Natural killer cell (primary cell): ENCODE data around the gene PIK3C3. TPM values are rescaled to one million over a fixed set of nuclear protein-coding genes. Genes with fewer than 3 reads are reported as not detected.
A peak's percentile ranks its signal among the peaks of the same experiment; 100 is the strongest.

Experiments used
- ATAC-seq, 3 donors: fragments of 150-1000 bp in 2 of 3; fragments of 200-7000 bp in 1 of 3; cut with Tn5 transposase; 1 replicate in 1 of 3; 2 replicates in 2 of 3; pipeline ENCODE4 v1.10.0; 2021; ENCODE audit warnings: mild to moderate bottlenecking in 2 of 3, moderate library complexity in 2 of 3
- DNase-seq, 2 donors: peaks; one replicate each; pipeline versions ENCODE4 v3.0.0 to v3.0.0-alpha.2; 2013 to 2021; ENCODE audit warnings: mixed read lengths in 1 of 2
- H3K27ac ChIP-seq: one replicate; pipeline ENCODE4 v1.5.1; 2013; ENCODE audit warnings: mild to moderate bottlenecking, low read length
- H3K27me3 ChIP-seq: one replicate; pipeline ENCODE4 v1.6.1; 2013; ENCODE audit warnings: low read length; ENCODE audit not compliant: control insufficient read depth, insufficient read depth
- H3K36me3 ChIP-seq: one replicate; pipeline ENCODE4 v1.6.1; 2013; ENCODE audit warnings: low read length; ENCODE audit not compliant: control insufficient read depth, insufficient read depth
- H3K4me1 ChIP-seq: one replicate; pipeline ENCODE4 v1.6.1; 2013; ENCODE audit warnings: low read length; ENCODE audit not compliant: control insufficient read depth, insufficient read depth
- H3K4me3 ChIP-seq: one replicate; pipeline ENCODE4 v1.5.1; 2013; ENCODE audit warnings: low read length
- H3K9me3 ChIP-seq: one replicate; pipeline ENCODE4 v1.6.1; 2013; ENCODE audit warnings: low read length; ENCODE audit not compliant: control insufficient read depth, insufficient read depth
- H3K27ac Mint-ChIP-seq, 2 donors: one replicate each; pipeline ENCODE4 v1.8.0; 2022; ENCODE audit warnings: mild to moderate bottlenecking in 2 of 2, mixed read lengths in 2 of 2, moderate library complexity in 1 of 2
- H3K27me3 Mint-ChIP-seq, 2 donors: one replicate each; pipeline ENCODE4 v1.8.0; 2022; ENCODE audit warnings: low read depth in 2 of 2, mixed read lengths in 2 of 2
- H3K36me3 Mint-ChIP-seq: one replicate; pipeline ENCODE4 v1.8.0; 2022; ENCODE audit warnings: mixed read lengths
- H3K4me1 Mint-ChIP-seq, 2 donors: one replicate each; pipeline ENCODE4 v1.8.0; 2022; ENCODE audit warnings: mixed read lengths in 2 of 2
- H3K4me3 Mint-ChIP-seq: one replicate; pipeline ENCODE4 v1.8.0; 2022; ENCODE audit warnings: mild to moderate bottlenecking, moderate library complexity, mixed read lengths
- H3K9me3 Mint-ChIP-seq, 2 donors: one replicate each; pipeline ENCODE4 v1.8.0; 2022; ENCODE audit warnings: mixed read lengths in 2 of 2
- WGBS: methylation state at CpG from one replicate; pipeline ENCODE4 v1.1.7; 2013; ENCODE audit warnings: missing lambda C conversion rate; ENCODE audit not compliant: insufficient coverage; 5-methylcytosine and 5-hydroxymethylcytosine counted together
- intact Hi-C: fragments of 100-400 bp; cut with micrococcal nuclease; formaldehyde crosslinking; loops from one replicate; pipeline ENCODE4 v1.14.2; 2022
- total RNA-seq, 4 donors: library from RNA; stranded (reverse); fragments of 120-200 nt in 1 of 4; gene quantifications; one replicate each; pipeline versions ENCODE4 v1.2.3 to v1.2.4, GENCODE V29; 2013 to 2022
- TF ChIP-seq, protein P1 (sequence below): fragments of 200-600 bp; IDR thresholded peaks from one replicate; pipeline ENCODE4 v1.8.0; 2022; ENCODE audit warnings: antibody characterized with exemption

Gene PIK3C3
- total RNA-seq, 3 donors from 2014 or later (not counting 1 experiment from before 2014, with no cell fraction given) = 49.6 to 85.4 (median 67.3) TPM

GRCh38 chr18:41975284-41975683 lies 20.2 kb downstream of the PIK3C3 start:
- Mint-ChIP-seq H3K27ac (peak overlapping the region; percentile 20 to 76), H3K4me3 (no peak overlapping the region), H3K27me3 (no peaks in the 10 kb centered on the region), H3K36me3 (no peaks in the 10 kb centered on the region), H3K9me3 (no peaks in the 10 kb centered on the region), H3K4me1 (peaks cover 35 to 41% of the 10 kb centered on the region in 2 donors)
- no peak for DNase-seq
- Histone ChIP-seq H3K27me3 (no peaks in the 10 kb centered on the region), H3K4me1 (peaks cover 4% of the 10 kb centered on the region), H3K4me3 (no peak overlapping the region), H3K36me3 (peaks cover 11% of the 10 kb centered on the region), H3K9me3 (no peaks in the 10 kb centered on the region), H3K27ac (no peak overlapping the region)
- WGBS = 88% methylated on average over 4 of the region's 5 CpGs
- TF ChIP-seq, protein P1, sequence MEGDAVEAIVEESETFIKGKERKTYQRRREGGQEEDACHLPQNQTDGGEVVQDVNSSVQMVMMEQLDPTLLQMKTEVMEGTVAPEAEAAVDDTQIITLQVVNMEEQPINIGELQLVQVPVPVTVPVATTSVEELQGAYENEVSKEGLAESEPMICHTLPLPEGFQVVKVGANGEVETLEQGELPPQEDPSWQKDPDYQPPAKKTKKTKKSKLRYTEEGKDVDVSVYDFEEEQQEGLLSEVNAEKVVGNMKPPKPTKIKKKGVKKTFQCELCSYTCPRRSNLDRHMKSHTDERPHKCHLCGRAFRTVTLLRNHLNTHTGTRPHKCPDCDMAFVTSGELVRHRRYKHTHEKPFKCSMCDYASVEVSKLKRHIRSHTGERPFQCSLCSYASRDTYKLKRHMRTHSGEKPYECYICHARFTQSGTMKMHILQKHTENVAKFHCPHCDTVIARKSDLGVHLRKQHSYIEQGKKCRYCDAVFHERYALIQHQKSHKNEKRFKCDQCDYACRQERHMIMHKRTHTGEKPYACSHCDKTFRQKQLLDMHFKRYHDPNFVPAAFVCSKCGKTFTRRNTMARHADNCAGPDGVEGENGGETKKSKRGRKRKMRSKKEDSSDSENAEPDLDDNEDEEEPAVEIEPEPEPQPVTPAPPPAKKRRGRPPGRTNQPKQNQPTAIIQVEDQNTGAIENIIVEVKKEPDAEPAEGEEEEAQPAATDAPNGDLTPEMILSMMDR = no peak
- ATAC-seq = no peak
- intact Hi-C loops = no loop called here

- no peaks in the 10 kb centered on the region for H3K9me3 ChIP-seq
- TF ChIP-seq, protein P1 = no peak
- Mint-ChIP-seq H3K27me3 (no peaks in the 10 kb centered on the region), H3K27ac (peak overlapping the region in 1 of 2 donors; percentile 29), H3K4me3 (no peak overlapping the region), H3K36me3 (no peaks in the 10 kb centered on the region), H3K4me1 (peaks cover 36 to 40% of the 10 kb centered on the region in 2 donors), H3K9me3 (no peaks in the 10 kb centered on the region)
- no peak for DNase-seq
- no peak overlapping the region for H3K4me3 ChIP-seq
- WGBS = 86% methylated on average over 6 of the region's 6 CpGs
- no peaks in the 10 kb centered on the region for H3K27me3 ChIP-seq
- intact Hi-C loops = no loop called here
- H3K4me1 ChIP-seq = peaks cover 4% of the 10 kb centered on the region
- H3K27ac ChIP-seq = no peak overlapping the region
- ATAC-seq = no peak
- peaks cover 4% of the 10 kb centered on the region for H3K36me3 ChIP-seq
Observed at GRCh38 chr18:41977233-41977632, 22.2 kb downstream of the PIK3C3 start.

DNA sequence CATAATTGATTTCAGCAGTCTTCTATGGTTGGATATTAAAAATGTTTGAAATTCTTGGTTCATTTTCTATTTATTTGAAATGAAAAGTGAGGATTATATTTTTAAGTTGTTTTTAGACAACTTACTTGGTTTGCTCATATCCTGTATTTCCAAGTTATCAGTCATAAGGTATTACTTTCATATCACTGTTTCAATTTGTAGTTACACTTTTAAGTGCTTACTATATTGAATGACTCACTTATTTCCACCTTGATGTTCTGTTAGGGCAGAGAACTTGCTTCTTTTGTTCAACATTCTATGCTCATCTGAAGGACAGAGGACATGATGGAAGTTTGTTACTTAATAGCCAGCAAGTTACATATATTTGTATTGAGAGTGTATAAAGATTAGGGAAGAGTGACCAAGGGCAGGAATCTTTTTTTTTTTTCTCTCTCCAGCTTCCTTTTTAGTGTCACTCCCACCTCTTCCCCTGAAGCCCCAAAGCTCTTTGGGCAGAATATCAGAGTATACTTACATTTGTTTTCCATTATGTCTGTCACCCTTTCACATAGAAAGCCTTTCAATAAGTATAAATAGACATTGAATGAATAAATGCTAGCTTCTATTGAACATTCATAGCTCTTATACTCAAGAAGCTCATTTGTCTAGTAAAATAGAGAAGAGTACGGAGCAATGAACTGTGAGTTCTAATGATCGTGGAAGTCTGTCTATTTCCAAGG lies 28.1 kb downstream of the PIK3C3 start:
- Mint-ChIP-seq H3K27ac (peak overlapping the region; percentile 24 to 63), H3K4me3 (no peak overlapping the region), H3K36me3 (no peaks in the 10 kb centered on the region), H3K9me3 (no peaks in the 10 kb centered on the region), H3K27me3 (no peaks in the 10 kb centered on the region), H3K4me1 (peaks cover 21 to 28% of the 10 kb centered on the region in 2 donors)
- Histone ChIP-seq H3K4me1 (no peaks in the 10 kb centered on the region), H3K36me3 (peaks cover 16% of the 10 kb centered on the region), H3K27me3 (no peaks in the 10 kb centered on the region), H3K9me3 (no peaks in the 10 kb centered on the region), H3K4me3 (no peak overlapping the region), H3K27ac (no peak overlapping the region)
- ATAC-seq (no peak), DNase-seq (no peak)
- intact Hi-C loops = no loop called here
- 100% methylated on average over 2 of the region's 2 CpGs for WGBS
- TF ChIP-seq, protein P1 = no peak

DNA sequence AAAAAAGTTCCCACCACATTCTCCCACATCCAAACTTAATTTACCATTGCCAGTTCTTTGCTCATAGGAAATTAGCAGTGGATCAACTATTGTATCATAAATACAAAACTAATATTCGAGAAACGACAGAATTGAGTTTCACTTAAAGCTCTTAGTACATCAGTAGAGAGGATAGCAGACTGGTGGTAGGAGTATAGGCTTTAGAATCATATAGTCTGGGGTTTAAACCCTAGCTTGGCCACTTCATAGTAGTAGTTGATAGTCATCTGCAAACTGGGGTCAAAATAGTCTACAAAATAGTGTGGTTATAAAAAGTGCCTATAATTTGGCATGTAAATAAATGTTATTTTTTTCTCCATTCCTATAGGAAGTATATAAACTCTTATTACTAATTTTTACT lies 30.9 kb downstream of the PIK3C3 start:
- Mint-ChIP-seq H3K27ac (no peak overlapping the region), H3K36me3 (no peaks in the 10 kb centered on the region), H3K4me1 (peaks cover 21 to 28% of the 10 kb centered on the region in 2 donors), H3K9me3 (no peaks in the 10 kb centered on the region), H3K27me3 (no peaks in the 10 kb centered on the region), H3K4me3 (no peak overlapping the region)
- WGBS = 72% methylated on average over 2 of the region's 2 CpGs
- DNase-seq (no peak), ATAC-seq (no peak)
- Histone ChIP-seq H3K4me1 (no peaks in the 10 kb centered on the region), H3K4me3 (no peak overlapping the region), H3K9me3 (no peaks in the 10 kb centered on the region), H3K27ac (no peak overlapping the region), H3K27me3 (no peaks in the 10 kb centered on the region), H3K36me3 (peaks cover 33% of the 10 kb centered on the region)
- intact Hi-C loops = no loop called here
- TF ChIP-seq, protein P1 = no peak
